ENCODE measurements around the gene FBXO22. TPM values are rescaled to one million over a fixed set of nuclear protein-coding genes. Genes with fewer than 3 reads are reported as not detected.
"Not testable (repeated sequence)": the region's sequence is repeated elsewhere in the genome, so short reads cannot be mapped to it uniquely, and the experiment has no call there.

The FBXO22 gene
- total RNA-seq, 2 donors from 2014 or later = 16.6 to 17.3 TPM

GRCh38 chr15:75948761-75949296 is 45.2 kb downstream of the FBXO22 start:
- DNase-seq (no peak), ATAC-seq (no peak)
- intact Hi-C loops (cut with DNase I) = no loop called here

GRCh38 chr15:75952525-75952924 is 48.8 kb downstream of the FBXO22 start:
- ATAC-seq = no peak
- DNase-seq = no peak
- intact Hi-C loops (cut with DNase I) = no loop called here

GRCh38 chr15:75955720-75956119 is 52.0 kb downstream of the FBXO22 start:
- intact Hi-C loops (cut with DNase I) = no loop called here
- DNase-seq (no peak), ATAC-seq (no peak)

- intact Hi-C loops (cut with DNase I) = no loop called here
These were observed 57.7 kb downstream of the FBXO22 start for GRCh38 chr15:75961331-75961730.

GRCh38 chr15:75966073-75966472 is 62.4 kb downstream of the FBXO22 start:
- ATAC-seq = no peak
- intact Hi-C loops (cut with DNase I) = no loop called here
- no peak for DNase-seq

More at GRCh38 chr15:75961331-75961730, 57.7 kb downstream of the FBXO22 start:
- no peak for DNase-seq
- no peak for ATAC-seq

GRCh38 chr15:75976766-75977165 is 73.1 kb downstream of the FBXO22 start:
- intact Hi-C loops (cut with DNase I); ATAC-seq; DNase-seq: not testable (repeated sequence)

GRCh38 chr15:75981149-75981815 is 77.6 kb downstream of the FBXO22 start:
- DNase-seq (no peak), ATAC-seq (no peak)
- intact Hi-C loops (cut with DNase I) = no loop called here

- DNase-seq (no peak), ATAC-seq (no peak)
- intact Hi-C loops (cut with DNase I) = no loop called here
These were observed 78.8 kb downstream of the FBXO22 start for GRCh38 chr15:75982468-75982867.

GRCh38 chr15:75984706-75985105 is 81.0 kb downstream of the FBXO22 start:
- ATAC-seq; intact Hi-C loops (cut with DNase I); DNase-seq: not testable (repeated sequence)

- no peak for ATAC-seq
- intact Hi-C loops (cut with DNase I) = no loop called here
These were observed 82.3 kb downstream of the FBXO22 start for GRCh38 chr15:75985971-75986370.

GRCh38 chr15:75989045-75989444 is 85.4 kb downstream of the FBXO22 start:
- ATAC-seq (no peak), DNase-seq (no peak)
- intact Hi-C loops (cut with DNase I) = no loop called here

More at GRCh38 chr15:75985971-75986370, 82.3 kb downstream of the FBXO22 start:
- no peak for DNase-seq

- no peak for DNase-seq
These were observed 86.2 kb downstream of the FBXO22 start for GRCh38 chr15:75989875-75990274.

More at GRCh38 chr15:75989875-75990274, 86.2 kb downstream of the FBXO22 start:
- intact Hi-C loops (cut with DNase I) = no loop called here
- no peak for ATAC-seq

Other genes starting within 250 kb of the FBXO22 start
- 10 to 100 TPM; 16.8 to 27.6 TPM for gene CSPG4, start 191.0 kb upstream of the FBXO22 start, total RNA-seq
- 10 to 100 TPM; 24.1 to 25.4 TPM for gene UBE2Q2, start 60.4 kb upstream of the FBXO22 start, total RNA-seq
- under 1 TPM in 1 of 2 donors, not detected in 1; 0.29 TPM for gene NRG4, start 108.5 kb downstream of the FBXO22 start, total RNA-seq
- under 1 TPM; 0.12 to 0.29 TPM for gene TMEM266, start 156.1 kb downstream of the FBXO22 start, total RNA-seq